HG02852 (cell line): ENCODE measurements around the gene TXNDC9.
"Not testable (repeated sequence)": the region's sequence is repeated elsewhere in the genome, so short reads cannot be mapped to it uniquely, and the experiment has no call there.

Experiments used
- ATAC-seq: cut with Tn5 transposase; IDR thresholded peaks from one replicate; pipeline ENCODE4 v1.9.1; 2021; ENCODE audit warnings: mild to moderate bottlenecking, moderate library complexity; ENCODE audit not compliant: unreplicated experiment

The TXNDC9 gene

DNA sequence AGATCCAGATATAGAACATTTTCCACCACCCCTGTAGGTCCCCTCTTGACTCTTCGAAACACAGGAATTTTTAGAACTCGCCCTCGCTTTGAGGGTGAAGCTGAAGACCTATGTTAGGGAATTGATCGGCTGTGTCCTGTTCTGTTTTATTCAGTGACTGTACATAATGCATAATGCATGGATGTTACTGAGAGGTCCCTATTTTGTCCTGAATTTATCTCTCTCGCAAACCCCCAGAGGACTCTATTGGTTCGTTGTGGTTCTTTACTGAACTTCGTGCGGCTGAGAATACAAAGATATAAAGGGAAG, 625 bp upstream of the TXNDC9 start:
- peak; percentile 2 for ATAC-seq

DNA sequence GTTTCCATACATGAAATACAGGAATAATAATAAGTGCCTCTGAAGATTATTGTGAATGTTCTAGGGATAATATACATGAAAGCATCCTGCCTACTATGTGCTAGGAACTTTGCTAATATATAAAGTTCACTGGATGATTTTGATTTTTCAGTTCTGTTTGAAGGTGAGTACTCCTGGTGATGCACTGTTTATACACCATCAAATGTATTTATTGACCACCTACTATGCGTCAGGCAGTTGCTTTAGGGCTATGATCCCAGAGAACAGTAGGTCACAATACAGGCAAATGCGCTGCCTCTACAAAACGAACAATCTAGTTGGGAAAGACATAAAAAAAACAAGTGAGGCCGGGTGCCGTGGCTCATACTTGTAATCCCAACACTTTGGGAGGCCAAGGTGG, 10.7 kb downstream of the TXNDC9 start:
- ATAC-seq = no peak

DNA sequence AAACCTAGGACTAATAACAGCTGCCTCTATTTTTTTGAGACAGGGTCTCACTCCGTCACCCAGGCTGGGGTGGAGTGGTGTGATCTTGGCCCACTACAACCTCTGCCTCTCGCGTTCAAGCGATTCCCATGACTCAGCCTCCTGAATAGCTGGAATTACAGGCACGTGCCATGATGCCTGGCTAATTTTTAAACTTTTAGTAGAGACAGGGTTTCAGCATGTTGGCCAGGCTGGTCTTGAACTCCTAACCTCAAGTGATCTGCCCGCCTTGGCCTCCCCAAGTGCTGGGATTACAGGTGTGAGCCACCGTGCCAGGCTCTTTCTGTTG, 18.3 kb downstream of the TXNDC9 start:
- ATAC-seq = not testable (repeated sequence)

DNA sequence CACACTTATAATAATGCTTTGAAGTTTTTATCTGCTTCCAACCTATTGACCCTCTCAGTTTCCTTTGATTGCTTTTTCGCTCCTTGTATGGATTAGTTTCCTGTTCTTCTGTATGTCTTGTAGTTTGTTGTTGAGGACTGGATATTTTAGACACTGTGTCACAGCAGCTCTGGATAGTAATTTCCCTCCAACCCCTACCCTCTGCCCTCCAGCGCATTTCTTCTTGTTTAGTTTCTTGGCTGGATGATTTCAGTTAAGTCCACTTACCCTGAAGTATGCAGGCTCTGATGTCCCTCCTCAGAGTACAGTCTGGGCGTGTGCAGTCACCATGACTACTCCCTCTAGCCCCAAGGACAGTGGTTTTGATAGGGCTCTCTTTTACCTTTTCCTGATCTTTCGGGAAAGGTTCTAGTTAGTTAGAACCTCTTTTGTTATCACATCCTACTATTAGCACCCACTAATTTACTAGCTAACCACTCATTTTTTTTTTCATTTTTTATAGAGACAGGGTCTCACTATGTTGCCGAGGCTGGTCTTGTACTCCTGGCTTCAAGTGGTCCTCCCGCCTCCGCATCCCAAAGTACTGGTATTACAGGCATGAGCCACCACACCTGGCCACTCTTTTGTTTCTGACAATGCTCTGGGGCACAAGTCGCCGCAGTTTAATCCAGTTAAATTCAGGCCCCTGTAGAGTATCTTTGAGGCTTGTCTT, 18.8 kb downstream of the TXNDC9 start:
- ATAC-seq = no peak

DNA sequence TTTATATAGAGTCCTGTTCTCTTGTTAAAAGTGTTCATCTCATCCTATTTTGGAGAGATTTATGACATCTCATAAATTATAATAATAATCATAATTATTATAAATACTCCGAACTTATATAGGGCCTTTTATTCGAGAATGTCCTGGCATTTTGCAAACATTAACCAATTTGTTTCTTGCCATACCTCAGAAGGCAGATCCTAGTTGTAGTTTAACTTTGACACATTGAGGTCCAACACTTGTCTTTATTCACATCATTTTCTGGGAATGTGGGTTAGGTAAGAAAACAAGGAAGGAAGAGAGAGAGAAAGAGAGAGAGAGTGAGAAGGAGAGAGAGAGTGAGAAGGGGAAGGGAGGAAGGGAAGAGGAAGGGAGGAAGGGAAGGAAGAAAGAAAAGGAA, 35.0 kb downstream of the TXNDC9 start, which contains the start of gene LYG1:
TSS of gene LYG1 (minus strand) at position 101 of the 400 bp plus-strand sequence. CDS start 5,527 bp downstream, outside the sequence.
- not testable (repeated sequence) for ATAC-seq

DNA sequence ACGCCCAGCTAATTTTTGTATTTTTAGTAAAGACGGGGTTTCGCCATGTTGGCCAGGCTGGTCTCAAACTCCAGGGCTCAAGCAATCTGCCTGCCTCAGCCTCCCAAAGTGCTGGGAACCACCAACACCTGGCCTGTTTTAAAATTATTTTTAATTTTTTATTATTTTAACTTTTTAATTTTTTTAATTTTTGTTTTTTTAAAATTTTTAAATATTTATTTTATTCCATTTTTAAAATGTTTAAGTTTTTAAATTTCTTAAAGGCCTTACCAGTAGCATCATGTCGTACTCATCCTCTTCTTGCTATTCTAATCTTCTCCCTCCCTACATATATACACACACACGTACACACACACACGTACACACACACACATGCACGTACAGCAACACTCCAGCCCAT, 36.6 kb downstream of the TXNDC9 start:
- ATAC-seq = no peak

DNA sequence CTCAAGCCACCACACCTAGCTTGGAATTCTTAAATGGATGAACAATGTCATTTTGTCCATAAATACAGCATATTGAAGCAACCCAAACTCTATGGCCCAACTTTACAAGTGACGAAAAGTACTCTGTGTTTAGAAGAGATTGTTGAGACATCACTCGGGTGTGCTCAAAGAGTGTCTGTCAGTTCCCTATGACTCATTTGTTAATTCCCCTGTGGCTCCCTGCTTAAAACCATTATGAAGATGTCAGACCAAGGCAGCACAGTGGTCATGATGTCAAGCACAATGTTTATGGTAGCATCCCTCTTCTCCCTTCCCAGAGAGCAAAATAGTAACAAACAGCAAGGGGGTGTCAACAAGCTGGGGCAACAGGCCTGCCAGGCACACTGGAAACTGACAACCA, 38.1 kb downstream of the TXNDC9 start:
- ATAC-seq = no peak

DNA sequence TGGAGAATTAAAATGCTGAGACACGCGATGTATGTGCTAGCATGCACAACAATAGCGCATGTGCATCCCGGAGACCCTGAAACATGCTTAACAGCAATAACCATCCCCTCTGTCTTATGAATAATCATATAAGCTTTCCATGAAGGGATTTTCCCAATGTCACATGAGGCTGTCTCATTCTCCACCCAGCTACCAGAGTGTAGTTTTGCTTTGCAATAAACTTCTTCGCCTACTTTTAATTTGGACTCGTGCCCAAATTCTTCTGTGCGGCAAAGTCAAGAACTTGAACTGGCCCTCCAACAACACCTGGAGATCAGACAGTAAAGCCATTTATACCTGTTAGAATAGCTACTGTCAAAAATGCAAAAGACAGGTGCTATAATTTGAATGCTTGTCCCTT, 50.6 kb downstream of the TXNDC9 start:
- no peak for ATAC-seq

DNA sequence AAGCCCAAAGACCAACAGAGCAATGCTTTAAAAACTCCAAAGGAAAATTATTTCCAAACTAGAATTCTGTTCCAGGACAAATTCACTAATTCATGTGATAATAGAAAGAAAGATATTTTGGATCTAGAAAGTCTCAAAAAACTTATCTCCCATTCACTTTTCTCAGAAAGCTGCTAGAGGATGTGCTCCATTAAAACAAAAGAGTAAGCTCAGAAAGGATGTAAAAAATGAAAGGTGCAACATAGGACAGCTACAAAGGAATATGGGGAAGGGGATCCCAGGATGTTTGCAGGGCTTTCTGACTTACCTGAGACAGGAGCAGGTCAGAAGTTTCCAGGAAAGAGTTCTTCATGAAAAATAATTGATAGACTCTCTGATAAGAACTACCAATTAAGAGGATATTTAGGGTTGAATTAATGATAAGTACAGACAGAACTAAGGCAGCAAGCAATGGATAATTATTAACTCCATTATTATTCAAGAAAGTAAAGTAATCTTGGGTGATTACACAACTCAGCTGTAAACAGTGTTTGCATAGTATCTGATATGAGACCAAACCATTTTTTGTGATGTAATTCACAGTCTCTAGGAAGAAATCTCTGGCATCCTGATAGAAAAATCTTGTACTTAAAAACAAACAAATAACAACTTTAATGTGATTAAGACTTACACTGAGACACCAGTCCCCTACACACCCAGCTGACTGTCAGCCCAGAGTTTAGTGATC, 56.0 kb downstream of the TXNDC9 start:
- ATAC-seq = no peak

DNA sequence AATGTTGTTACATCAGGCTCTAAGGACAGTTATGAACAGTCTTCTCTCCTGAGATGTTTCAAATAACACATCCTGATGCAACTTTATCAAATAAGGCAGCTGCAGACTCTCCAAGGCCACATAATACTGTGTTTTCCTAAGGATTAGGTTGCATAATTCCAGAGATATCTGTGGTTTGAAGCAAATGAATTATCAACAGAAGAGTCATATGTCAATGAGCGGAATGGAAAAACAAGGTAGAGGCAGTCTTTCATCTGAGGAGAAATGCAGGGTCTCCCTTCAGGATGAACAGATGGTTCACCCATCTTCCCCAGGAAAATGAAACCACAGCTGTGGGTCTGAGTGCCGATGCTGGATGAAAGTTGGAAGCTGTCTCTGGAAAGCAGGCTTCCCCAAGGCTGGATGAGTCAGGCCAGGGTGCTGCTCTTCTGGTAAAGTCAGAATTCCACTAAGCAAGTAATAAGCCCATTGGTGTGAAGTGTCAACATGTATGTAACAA, 57.3 kb downstream of the TXNDC9 start:
- no peak for ATAC-seq

DNA sequence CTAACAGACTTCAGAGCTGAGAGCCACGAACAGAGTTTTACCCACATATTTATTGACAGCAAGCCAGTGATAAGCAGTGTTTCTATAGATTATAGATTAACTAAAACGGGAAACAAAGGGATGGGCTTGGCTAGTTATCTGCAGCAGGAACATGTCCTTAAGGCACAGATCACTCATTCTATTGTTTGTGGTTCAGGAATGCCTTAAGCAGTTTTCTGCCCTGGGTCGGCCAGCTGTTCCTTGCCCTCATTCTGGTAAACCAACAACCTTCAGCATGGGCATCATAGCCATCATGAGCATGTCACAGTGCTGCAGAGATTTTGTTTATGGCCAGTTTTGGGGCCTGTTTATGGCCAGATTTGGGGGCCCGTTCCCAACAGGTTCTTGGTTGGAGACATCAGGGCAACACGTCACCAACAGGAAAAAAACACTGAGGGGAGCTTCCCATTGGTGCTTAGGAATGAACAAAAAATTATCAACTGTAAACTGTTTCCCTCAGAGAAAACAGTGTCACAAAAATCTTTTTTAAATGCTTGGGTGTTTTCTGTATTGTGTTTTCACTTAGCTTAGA, 57.9 kb downstream of the TXNDC9 start:
- ATAC-seq = not testable (repeated sequence)

DNA sequence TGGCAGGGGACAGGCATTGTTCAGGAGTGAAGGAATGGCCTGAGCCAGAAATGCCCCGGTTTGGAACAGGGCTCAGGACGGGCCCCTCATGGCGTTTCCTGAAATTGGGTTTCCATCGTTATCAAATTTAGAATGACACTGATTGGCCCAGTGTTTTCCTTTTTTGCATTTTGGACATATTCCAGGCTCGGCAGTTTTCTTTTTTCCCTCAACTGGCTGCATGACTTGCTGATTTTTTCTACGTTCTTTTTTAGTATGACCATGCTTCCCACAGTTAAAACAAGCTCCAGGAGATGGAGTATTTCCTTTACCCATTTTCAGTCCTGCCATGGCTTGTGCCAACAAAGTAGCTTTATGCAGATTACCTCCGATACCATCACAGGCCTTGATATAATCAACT, 60.3 kb downstream of the TXNDC9 start:
- ATAC-seq = no peak
